Lung (tissue), 12 donors: ENCODE measurements around the gene RECK. TPM values are rescaled to one million over a fixed set of nuclear protein-coding genes. Genes with fewer than 3 reads are reported as not detected.

Experiments used
- ATAC-seq: fragments of 200-7000 bp; cut with Tn5 transposase; one replicate; pipeline ENCODE4 v1.9.1; 2020; ENCODE audit warnings: moderate number of reproducible peaks; ENCODE audit not compliant: insufficient read depth, low FRiP score
- DNase-seq, 3 donors: peaks; one replicate each; pipeline ENCODE4 v3.0.0-alpha.2; 2013 to 2017
- H3K27ac ChIP-seq, 2 donors: one replicate each; pipeline ENCODE4 v1.5.1; 2013; ENCODE audit warnings: mild to moderate bottlenecking in 2 of 2, moderate library complexity in 2 of 2, control low read depth in 1 of 2, inconsistent platforms in 1 of 2, low read depth in 1 of 2, low read length in 1 of 2
- H3K27me3 ChIP-seq, 3 donors: one replicate each; pipeline ENCODE4 v1.5.1; 2013; ENCODE audit warnings: low read length in 2 of 3; ENCODE audit not compliant: control insufficient read depth in 3 of 3, insufficient read depth in 3 of 3
- H3K36me3 ChIP-seq, 4 donors: one replicate each; pipeline ENCODE4 v1.5.1; 2013; ENCODE audit warnings: low read length in 4 of 4, mild to moderate bottlenecking in 1 of 4, moderate library complexity in 1 of 4; ENCODE audit not compliant: control insufficient read depth in 4 of 4, insufficient read depth in 4 of 4
- H3K4me1 ChIP-seq, 5 donors: one replicate each; pipeline ENCODE4 v1.5.1; 2013; ENCODE audit warnings: low read length in 5 of 5, mild to moderate bottlenecking in 2 of 5, moderate library complexity in 1 of 5; ENCODE audit not compliant: control insufficient read depth in 5 of 5, insufficient read depth in 5 of 5
- H3K4me3 ChIP-seq: one replicate; pipeline ENCODE4 v1.5.1; 2013; ENCODE audit warnings: mild to moderate bottlenecking, control low read depth, moderate library complexity
- H3K9ac ChIP-seq, 2 donors: one replicate each; pipeline ENCODE4 v1.5.1; 2013; ENCODE audit warnings: low read length in 2 of 2, control low read depth in 1 of 2; ENCODE audit not compliant: insufficient read depth in 1 of 2
- H3K9me3 ChIP-seq, 4 donors: one replicate each; pipeline ENCODE4 v1.5.1; 2013; ENCODE audit warnings: low read length in 3 of 4, mild to moderate bottlenecking in 1 of 4, moderate library complexity in 1 of 4; ENCODE audit not compliant: control insufficient read depth in 4 of 4, insufficient read depth in 3 of 4
- WGBS, 2 donors: extraction: QIAGEN DNeasy Blood & Tissue Kit; methylation state at CpG; one replicate each; pipeline ENCODE4 v1.1.7; 2013; 5-methylcytosine and 5-hydroxymethylcytosine counted together
- polyA plus RNA-seq, 2 donors: library from polyadenylated mRNA; stranded (reverse); fragments of 200-250 nt; gene quantifications; one replicate each; pipeline ENCODE4 v1.2.1, GENCODE V29; 2013
- total RNA-seq, 2 donors: library from RNA; depleted of rRNA in 1 of 2; stranded (reverse); fragments of >200 nt in 1 of 2; gene quantifications; one replicate each; pipeline ENCODE4 v1.2.1, GENCODE V29; 2014 to 2021
- TF ChIP-seq, protein P1 (sequence below): IDR thresholded peaks from 2 replicates; pipeline ENCODE4 v1.5.1; 2012; ENCODE audit warnings: mild to moderate bottlenecking; ENCODE audit errors: control extremely low read depth, extremely low read depth
- donor health status: control.
- donor health status: control.
- donor health status: Bipolar disorder and iron deficiency.
- donor health status: healthy.
- donor health status: DM: yes; HTN: yes; CAD: no.

RECK gene
- total and polyA plus RNA-seq, 4 donors: 4.5 to 19.3 (median 12.0) TPM

- H3K9me3 ChIP-seq: no peaks in the 10 kb centered on the region
- no peaks in the 10 kb centered on the region for H3K4me1 ChIP-seq
- no peaks in the 10 kb centered on the region for H3K27me3 ChIP-seq
- no peak for DNase-seq
- no peaks in the 10 kb centered on the region for H3K36me3 ChIP-seq
- ATAC-seq: no peak
- WGBS, 2 donors: 89 to 90% methylated on average over 2 of the region's 2 CpGs
- no peak overlapping the region for H3K27ac ChIP-seq
- TF ChIP-seq, protein P1, sequence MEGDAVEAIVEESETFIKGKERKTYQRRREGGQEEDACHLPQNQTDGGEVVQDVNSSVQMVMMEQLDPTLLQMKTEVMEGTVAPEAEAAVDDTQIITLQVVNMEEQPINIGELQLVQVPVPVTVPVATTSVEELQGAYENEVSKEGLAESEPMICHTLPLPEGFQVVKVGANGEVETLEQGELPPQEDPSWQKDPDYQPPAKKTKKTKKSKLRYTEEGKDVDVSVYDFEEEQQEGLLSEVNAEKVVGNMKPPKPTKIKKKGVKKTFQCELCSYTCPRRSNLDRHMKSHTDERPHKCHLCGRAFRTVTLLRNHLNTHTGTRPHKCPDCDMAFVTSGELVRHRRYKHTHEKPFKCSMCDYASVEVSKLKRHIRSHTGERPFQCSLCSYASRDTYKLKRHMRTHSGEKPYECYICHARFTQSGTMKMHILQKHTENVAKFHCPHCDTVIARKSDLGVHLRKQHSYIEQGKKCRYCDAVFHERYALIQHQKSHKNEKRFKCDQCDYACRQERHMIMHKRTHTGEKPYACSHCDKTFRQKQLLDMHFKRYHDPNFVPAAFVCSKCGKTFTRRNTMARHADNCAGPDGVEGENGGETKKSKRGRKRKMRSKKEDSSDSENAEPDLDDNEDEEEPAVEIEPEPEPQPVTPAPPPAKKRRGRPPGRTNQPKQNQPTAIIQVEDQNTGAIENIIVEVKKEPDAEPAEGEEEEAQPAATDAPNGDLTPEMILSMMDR: no peak
- H3K4me3 ChIP-seq: no peak overlapping the region
- H3K9ac ChIP-seq: no peak overlapping the region
These were observed 19.4 kb upstream of the RECK start for GRCh38 chr9:36017278-36017677.

GRCh38 chr9:36018129-36018528, 18.6 kb upstream of the RECK start:
- ATAC-seq: no peak
- H3K27me3 ChIP-seq: no peaks in the 10 kb centered on the region
- H3K27ac ChIP-seq: no peak overlapping the region
- DNase-seq: no peak
- H3K36me3 ChIP-seq: no peaks in the 10 kb centered on the region
- 95 to 98% methylated on average over 3 of the region's 3 CpGs for WGBS, 2 donors
- no peaks in the 10 kb centered on the region for H3K4me1 ChIP-seq
- TF ChIP-seq, protein P1: no peak
- H3K9ac ChIP-seq: no peak overlapping the region
- no peaks in the 10 kb centered on the region for H3K9me3 ChIP-seq
- H3K4me3 ChIP-seq: no peak overlapping the region

GRCh38 chr9:36018891-36019720, 17.6 kb upstream of the RECK start:
- no peak overlapping the region for H3K4me3 ChIP-seq
- 66 to 68% methylated on average over 6 of the region's 6 CpGs for WGBS, 2 donors
- TF ChIP-seq, protein P1: no peak
- no peaks in the 10 kb centered on the region for H3K36me3 ChIP-seq
- DNase-seq (peak in 1 of 3 donors; percentile 16), ATAC-seq (no peak)
- H3K27ac ChIP-seq: no peak overlapping the region
- H3K9ac ChIP-seq: no peak overlapping the region
- no peaks in the 10 kb centered on the region for H3K27me3 ChIP-seq
- no peaks in the 10 kb centered on the region for H3K4me1 ChIP-seq
- H3K9me3 ChIP-seq: no peaks in the 10 kb centered on the region
